Measurements from ENCODE around the gene ELOVL5. TPM values are rescaled to one million over a fixed set of nuclear protein-coding genes. Genes with fewer than 3 reads are reported as not detected.

Gene ELOVL5
- polyA plus RNA-seq, 3 donors: 44.7 to 97.1 (median 69.5) TPM

- Mint-ChIP-seq H3K4me1 (peaks cover 7% of the 10 kb centered on the region), H3K4me3 (no peak overlapping the region), H3K27ac (peak overlapping the region in 2 of 7 donors; percentile 52 to 77), H3K9me3 (no peaks in the 10 kb centered on the region), H3K27me3 (ENCODE audit: low read depth in 3 of 3) (peaks cover 0 to under 1% (median 0%) of the 10 kb centered on the region in 3 donors), H3K36me3 (peaks cover 51 to 68% of the 10 kb centered on the region in 2 donors)
- Histone ChIP-seq H3K9me3 (replicated peaks in 1 of 2; ENCODE audit: control insufficient read depth in 1 of 2, insufficient read depth in 1 of 2, low read length in 2 of 2) (no peaks in the 10 kb centered on the region), H2AFZ (ENCODE audit: insufficient read depth, low read depth, low read length, poor library complexity, severe bottlenecking) (no peak overlapping the region), H3K9ac (ENCODE audit: insufficient read depth, low read length, poor library complexity, severe bottlenecking) (no peak overlapping the region), H3K27ac (ENCODE audit: low read depth in 1 of 2, low read length in 2 of 2) (peak overlapping the region in 1 of 2 donors; percentile 54), H3K4me2 (replicated peaks; ENCODE audit: extremely low read depth, low read length, poor library complexity, severe bottlenecking) (no peak overlapping the region), H4K20me1 (ENCODE audit: insufficient read depth, low read length) (no peaks in the 10 kb centered on the region), H3K4me3 (replicated peaks in 1 of 3; ENCODE audit: low read depth in 2 of 3, low read length in 3 of 3) (no peak overlapping the region), H3K4me1 (ENCODE audit: control insufficient read depth in 1 of 2, insufficient read depth in 2 of 2, low read length in 2 of 2) (no peaks in the 10 kb centered on the region), H3K79me2 (ENCODE audit: insufficient read depth, low read length) (peaks cover 15% of the 10 kb centered on the region), H3K36me3 (replicated peaks in 1 of 2; ENCODE audit: control insufficient read depth in 1 of 2, insufficient read depth in 2 of 2, low read length in 2 of 2) (peaks cover 24 to 67% of the 10 kb centered on the region in 2 donors), H3K27me3 (ENCODE audit: control insufficient read depth in 2 of 2, insufficient read depth in 2 of 2, low read length in 2 of 2) (no peaks in the 10 kb centered on the region)
- 93% methylated on average over 7 of the region's 9 CpGs for WGBS (ENCODE audit: insufficient coverage)
- intact Hi-C loops (cut with micrococcal nuclease): no loop called here
- DNase-seq: no peak
- no peak for TF ChIP-seq CTCF (IDR thresholded peaks at IDR 0.05)
Measured at GRCh38 chr6:53287336-53288225, 61.2 kb downstream of the ELOVL5 start.

- Histone ChIP-seq H3K9me3 (replicated peaks in 1 of 2; ENCODE audit: control insufficient read depth in 1 of 2, insufficient read depth in 1 of 2, low read length in 2 of 2) (no peaks in the 10 kb centered on the region), H3K4me3 (replicated peaks in 1 of 3; ENCODE audit: low read depth in 2 of 3, low read length in 3 of 3) (no peak overlapping the region), H3K27me3 (ENCODE audit: control insufficient read depth in 2 of 2, insufficient read depth in 2 of 2, low read length in 2 of 2) (no peaks in the 10 kb centered on the region), H3K79me2 (ENCODE audit: insufficient read depth, low read length) (peaks cover 22% of the 10 kb centered on the region), H3K4me1 (ENCODE audit: control insufficient read depth in 1 of 2, insufficient read depth in 2 of 2, low read length in 2 of 2) (peaks cover 0 to 19% of the 10 kb centered on the region in 2 donors), H2AFZ (ENCODE audit: insufficient read depth, low read depth, low read length, poor library complexity, severe bottlenecking) (no peak overlapping the region), H3K4me2 (replicated peaks; ENCODE audit: extremely low read depth, low read length, poor library complexity, severe bottlenecking) (no peak overlapping the region), H3K9ac (ENCODE audit: insufficient read depth, low read length, poor library complexity, severe bottlenecking) (no peak overlapping the region), H3K36me3 (replicated peaks in 1 of 2; ENCODE audit: control insufficient read depth in 1 of 2, insufficient read depth in 2 of 2, low read length in 2 of 2) (peaks cover 12 to 49% of the 10 kb centered on the region in 2 donors), H3K27ac (ENCODE audit: low read depth in 1 of 2, low read length in 2 of 2) (no peak overlapping the region), H4K20me1 (ENCODE audit: insufficient read depth, low read length) (peaks cover under 1% of the 10 kb centered on the region)
- no peak for DNase-seq
- Mint-ChIP-seq H3K9me3 (no peaks in the 10 kb centered on the region), H3K27ac (peak overlapping the region in 2 of 7 donors; percentile 20 to 54), H3K4me1 (peaks cover 23% of the 10 kb centered on the region), H3K4me3 (no peak overlapping the region), H3K27me3 (ENCODE audit: low read depth in 3 of 3) (no peaks in the 10 kb centered on the region), H3K36me3 (peaks cover 40 to 60% of the 10 kb centered on the region in 2 donors)
- 93% methylated on average over 3 of the region's 4 CpGs for WGBS (ENCODE audit: insufficient coverage)
- intact Hi-C loops (cut with micrococcal nuclease): no loop called here
- TF ChIP-seq CTCF (IDR thresholded peaks at IDR 0.05): no peak
Measured at GRCh38 chr6:53284901-53285300, 63.8 kb downstream of the ELOVL5 start.

Data from CD14-positive monocyte (primary cell).